GM23248 (cell line): ENCODE results near the gene MGST2. TPM values are rescaled to one million over a fixed set of nuclear protein-coding genes. Genes with fewer than 3 reads are reported as not detected.
A peak's percentile ranks its signal among the peaks of the same experiment; 100 is the strongest.

ENCODE experiments used
- DNase-seq: peaks from one replicate; pipeline ENCODE4 v3.0.0-alpha.2; 2015
- H2AFZ ChIP-seq: fragments of 200-600 bp; sonication (generic); 2 replicates; pipeline ENCODE4 v1.6.1; 2016; ENCODE audit warnings: antibody characterized with exemption
- H3F3A ChIP-seq: fragments of 200-600 bp; sonication (generic); 2 replicates; pipeline ENCODE4 v1.6.1; 2016; ENCODE audit warnings: mild to moderate bottlenecking, antibody characterized with exemption, mixed run types; ENCODE audit not compliant: insufficient read depth
- H3K27ac ChIP-seq: fragments of 200-600 bp; sonication (generic); 2 replicates; pipeline ENCODE4 v1.5.1; 2016; ENCODE audit warnings: mild to moderate bottlenecking
- H3K27me3 ChIP-seq: fragments of 200-600 bp; sonication (generic); replicated peaks from 2 replicates; pipeline ENCODE4 v1.6.1; 2016; ENCODE audit warnings: mild to moderate bottlenecking; ENCODE audit not compliant: insufficient read depth
- H3K36me3 ChIP-seq: fragments of 200-600 bp; sonication (generic); 2 replicates; pipeline ENCODE4 v1.6.1; 2016; ENCODE audit warnings: low read depth, mild to moderate bottlenecking
- H3K4me1 ChIP-seq: fragments of 200-600 bp; sonication (generic); 2 replicates; pipeline ENCODE4 v1.6.1; 2016; ENCODE audit warnings: mild to moderate bottlenecking; ENCODE audit not compliant: insufficient read depth
- H3K4me2 ChIP-seq: fragments of 200-600 bp; sonication (generic); one replicate; pipeline ENCODE4 v1.6.1; 2016; ENCODE audit warnings: mild to moderate bottlenecking; ENCODE audit not compliant: unreplicated experiment
- H3K4me3 ChIP-seq: fragments of 200-600 bp; sonication (generic); 2 replicates; pipeline ENCODE4 v1.5.1; 2016; ENCODE audit warnings: mild to moderate bottlenecking
- H3K79me2 ChIP-seq: fragments of 200-600 bp; sonication (generic); 2 replicates; pipeline ENCODE4 v1.6.1; 2016; ENCODE audit warnings: mild to moderate bottlenecking; ENCODE audit not compliant: insufficient read depth
- H3K9ac ChIP-seq: fragments of 200-600 bp; sonication (generic); 2 replicates; pipeline ENCODE4 v1.6.1; 2016; ENCODE audit warnings: mild to moderate bottlenecking
- H3K9me2 ChIP-seq: fragments of 200-600 bp; sonication (generic); 2 replicates; pipeline ENCODE4 v1.6.1; 2016; ENCODE audit warnings: mixed run types, mild to moderate bottlenecking, moderate library complexity; ENCODE audit not compliant: insufficient read depth
- H3K9me3 ChIP-seq: fragments of 200-600 bp; sonication (generic); one replicate; pipeline ENCODE4 v1.6.1; 2017; ENCODE audit warnings: low read depth
- H4K20me1 ChIP-seq: fragments of 200-600 bp; sonication (generic); 2 replicates; pipeline ENCODE4 v1.6.0; 2016; ENCODE audit not compliant: insufficient read depth
- EZH2 ChIP-seq: fragments of 200-600 bp; sonication (generic); IDR thresholded peaks from 2 replicates; pipeline ENCODE4 v1.6.1; 2018; ENCODE audit warnings: antibody characterized with exemption, mild to moderate bottlenecking; ENCODE audit not compliant: insufficient read depth, poor library complexity, severe bottlenecking
- EZH2phosphoT487 ChIP-seq: fragments of 200-600 bp; sonication (generic); IDR thresholded peaks from 2 replicates; pipeline ENCODE4 v1.6.1; 2018; ENCODE audit warnings: antibody characterized with exemption, moderate library complexity, mild to moderate bottlenecking, low read depth; ENCODE audit not compliant: insufficient read depth
- WGBS, 2 experiments: methylation state at CpG; one replicate each; pipeline ENCODE4 v1.1.6; 2015 to 2017; ENCODE audit warnings: low lambda C conversion rate in 2 of 2, low coverage in 1 of 2; ENCODE audit errors: missing lambda C conversion rate in 2 of 2; 5-methylcytosine and 5-hydroxymethylcytosine counted together
- in situ Hi-C: fragments of 300-500 bp; cut with MboI; formaldehyde crosslinking; loops from 2 replicates; pipeline ENCODE4 v1.15.0; 2020
- polyA plus RNA-seq: library from polyadenylated mRNA; unstranded; fragments of >200 nt; fragmentation: Nextera tagmentation; extraction: Ambion mirVana; gene quantifications from 2 replicates; pipeline ENCODE4 v1.2.1, GENCODE V29; 2016
- total RNA-seq: library from RNA; depleted of rRNA; stranded (reverse); fragments of >200 nt; shearing (Covaris generic); gene quantifications from 2 replicates; pipeline ENCODE4 v1.2.3, GENCODE V29; 2014

The MGST2 gene
- total and polyA plus RNA-seq, 2 experiments from 2014 or later: 7.5 to 17.9 TPM

DNA sequence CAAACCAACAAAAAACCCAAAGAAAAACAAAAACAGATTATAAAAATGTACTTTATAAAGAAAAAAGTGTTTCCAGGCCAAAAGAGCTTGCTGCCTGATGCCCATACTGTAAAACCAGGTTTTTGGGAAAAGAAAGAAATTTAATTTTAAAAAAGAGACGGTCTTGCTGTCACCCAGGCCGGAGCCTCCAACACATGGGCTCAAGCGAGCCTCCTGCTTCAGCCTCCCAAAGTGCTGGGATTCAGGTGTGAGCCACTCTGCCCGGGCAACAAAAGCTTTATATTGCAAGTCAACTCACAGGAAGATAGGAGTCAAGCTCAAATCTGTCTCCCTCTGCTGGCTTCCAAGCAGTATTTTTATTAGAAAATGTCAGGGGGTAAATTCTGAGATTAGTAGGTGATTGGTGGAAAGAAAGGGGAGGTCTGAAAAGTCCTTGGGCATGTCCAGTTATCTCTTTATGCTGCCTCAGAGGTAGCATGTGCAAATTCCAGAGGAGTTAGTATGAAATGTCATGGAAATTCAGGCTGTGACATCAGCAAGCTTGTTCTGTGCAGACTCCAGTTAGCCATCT, 39.4 kb downstream of the MGST2 start:
- Histone ChIP-seq H3K4me1 (no peaks in the 10 kb centered on the region), H3K36me3 (no peaks in the 10 kb centered on the region), H3K9me2 (no peaks in the 10 kb centered on the region), H2AFZ (no peak overlapping the region), H3F3A (no peaks in the 10 kb centered on the region), H3K27me3 (no peaks in the 10 kb centered on the region), H3K27ac (no peak overlapping the region), H3K79me2 (no peaks in the 10 kb centered on the region), H3K4me2 (no peak overlapping the region), H3K4me3 (no peak overlapping the region), H3K9me3 (no peaks in the 10 kb centered on the region), H3K9ac (no peak overlapping the region), H4K20me1 (no peaks in the 10 kb centered on the region)
- TF ChIP-seq EZH2: no peak
- DNase-seq: peak; percentile 8
- in situ Hi-C loops: no loop called here
- WGBS, 2 experiments: 90 to 91% methylated on average over 4 of the region's 4 CpGs

DNA sequence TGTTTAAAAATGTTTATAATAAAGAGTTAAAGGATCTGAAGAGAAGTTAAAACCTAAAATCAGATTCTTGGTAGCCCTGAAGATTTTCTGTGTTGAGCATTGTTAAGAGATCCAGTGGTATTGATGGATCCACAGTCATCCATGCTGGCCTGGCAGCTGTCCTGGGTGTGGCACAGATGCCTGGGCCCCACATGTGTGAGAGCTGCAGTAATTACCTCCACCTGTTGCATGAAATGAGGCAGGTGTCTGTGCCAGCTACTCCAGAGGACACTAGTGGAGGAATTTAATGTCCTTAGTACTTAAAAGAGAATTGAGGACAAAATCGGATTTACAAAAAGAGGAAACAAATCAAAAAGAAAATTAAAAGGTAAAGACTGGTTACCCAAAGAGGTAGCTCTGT, 44.0 kb downstream of the MGST2 start:
- DNase-seq: no peak
- no peak overlapping the region for H3K4me3 ChIP-seq
- no peak overlapping the region for H3K9ac ChIP-seq
- no peaks in the 10 kb centered on the region for H3K36me3 ChIP-seq
- H3K79me2 ChIP-seq: no peaks in the 10 kb centered on the region
- TF ChIP-seq EZH2 (no peak), EZH2phosphoT487 (no peak)
- 46 to 63% methylated on average over 1 of the region's 1 CpG for WGBS, 2 experiments
- in situ Hi-C loops: no loop called here
- no peaks in the 10 kb centered on the region for H3K27me3 ChIP-seq
- no peaks in the 10 kb centered on the region for H3F3A ChIP-seq
- H3K9me3 ChIP-seq: no peaks in the 10 kb centered on the region
- no peak overlapping the region for H3K4me2 ChIP-seq
- no peak overlapping the region for H2AFZ ChIP-seq
- no peaks in the 10 kb centered on the region for H4K20me1 ChIP-seq
- no peaks in the 10 kb centered on the region for H3K9me2 ChIP-seq
- H3K27ac ChIP-seq: no peak overlapping the region
- H3K4me1 ChIP-seq: no peaks in the 10 kb centered on the region

DNA sequence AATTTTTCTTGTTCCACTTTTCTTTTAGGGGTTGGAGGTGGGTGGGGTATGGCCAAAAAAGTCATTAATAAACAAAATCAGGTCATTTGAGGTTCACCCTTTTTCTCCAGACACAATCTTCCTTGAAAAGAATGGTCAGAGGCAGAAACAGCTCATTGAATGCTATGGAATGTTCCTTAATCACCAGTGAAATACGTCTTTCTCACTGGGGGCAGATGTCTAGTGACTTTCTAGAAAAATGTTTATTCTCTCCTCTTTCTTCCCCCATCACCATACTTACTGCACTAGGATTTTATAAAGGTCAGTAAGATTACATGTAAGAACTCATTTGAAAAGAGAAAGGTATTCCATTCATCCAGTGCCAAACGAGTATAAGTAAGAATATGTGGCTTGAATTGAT, 44.5 kb downstream of the MGST2 start:
- Histone ChIP-seq H3K9ac (no peak overlapping the region), H3F3A (no peaks in the 10 kb centered on the region), H3K4me1 (no peaks in the 10 kb centered on the region), H3K27me3 (no peaks in the 10 kb centered on the region), H2AFZ (no peak overlapping the region), H3K4me3 (no peak overlapping the region), H3K36me3 (no peaks in the 10 kb centered on the region), H3K27ac (no peak overlapping the region), H3K9me3 (no peaks in the 10 kb centered on the region), H4K20me1 (no peaks in the 10 kb centered on the region), H3K4me2 (no peak overlapping the region), H3K9me2 (no peaks in the 10 kb centered on the region), H3K79me2 (no peaks in the 10 kb centered on the region)
- TF ChIP-seq EZH2phosphoT487: no peak
- no peak for TF ChIP-seq EZH2
- 41 to 61% methylated on average over 2 of the region's 2 CpGs for WGBS, 2 experiments
- peak; percentile 13 for DNase-seq
- in situ Hi-C loops: no loop called here

GRCh38 chr4:139711461-139711860, 45.8 kb downstream of the MGST2 start:
- Histone ChIP-seq H3K27ac (no peak overlapping the region), H3K9ac (no peak overlapping the region), H3F3A (no peaks in the 10 kb centered on the region), H3K4me2 (no peak overlapping the region), H3K27me3 (no peaks in the 10 kb centered on the region), H3K4me3 (no peak overlapping the region), H2AFZ (no peak overlapping the region), H3K79me2 (no peaks in the 10 kb centered on the region), H4K20me1 (no peaks in the 10 kb centered on the region), H3K9me3 (no peaks in the 10 kb centered on the region), H3K9me2 (no peaks in the 10 kb centered on the region), H3K36me3 (no peaks in the 10 kb centered on the region), H3K4me1 (no peaks in the 10 kb centered on the region)
- no peak for DNase-seq
- TF ChIP-seq EZH2: no peak
- no peak for TF ChIP-seq EZH2phosphoT487
- in situ Hi-C loops: no loop called here
- 80 to 85% methylated on average over 4 of the region's 4 CpGs for WGBS, 2 experiments

- in situ Hi-C loops: no loop called here
- 67 to 69% methylated on average over 2 of the region's 2 CpGs for WGBS, 2 experiments
- Histone ChIP-seq H3K9me2 (no peaks in the 10 kb centered on the region), H3K9me3 (no peaks in the 10 kb centered on the region), H2AFZ (no peak overlapping the region), H3K27me3 (no peaks in the 10 kb centered on the region), H3K27ac (no peak overlapping the region), H3K4me2 (no peak overlapping the region), H3F3A (no peaks in the 10 kb centered on the region), H3K79me2 (no peaks in the 10 kb centered on the region), H4K20me1 (no peaks in the 10 kb centered on the region), H3K4me1 (no peaks in the 10 kb centered on the region), H3K36me3 (no peaks in the 10 kb centered on the region), H3K4me3 (no peak overlapping the region), H3K9ac (no peak overlapping the region)
- no peak for DNase-seq
- TF ChIP-seq EZH2phosphoT487: no peak
- TF ChIP-seq EZH2: no peak
These were observed 47.3 kb downstream of the MGST2 start for GRCh38 chr4:139712882-139713281.
